ENCODE data around the gene VPS26B.

The VPS26B gene

GRCh38 chr11:134254433-134255183, 30.1 kb downstream of the VPS26B start:
- TF ChIP-seq EP300 (IDR thresholded peaks at IDR 0.05; ENCODE audit: borderline replicate concordance) (no peak), TEAD4 (IDR thresholded peaks at IDR 0.05) (no peak)

GRCh38 chr11:134257101-134257500, 32.6 kb downstream of the VPS26B start:
- no peak for TF ChIP-seq USF1 (IDR thresholded peaks at IDR 0.05)
- no peak for TF ChIP-seq RAD21 (IDR thresholded peaks at IDR 0.05; ENCODE audit: low read depth)

DNA sequence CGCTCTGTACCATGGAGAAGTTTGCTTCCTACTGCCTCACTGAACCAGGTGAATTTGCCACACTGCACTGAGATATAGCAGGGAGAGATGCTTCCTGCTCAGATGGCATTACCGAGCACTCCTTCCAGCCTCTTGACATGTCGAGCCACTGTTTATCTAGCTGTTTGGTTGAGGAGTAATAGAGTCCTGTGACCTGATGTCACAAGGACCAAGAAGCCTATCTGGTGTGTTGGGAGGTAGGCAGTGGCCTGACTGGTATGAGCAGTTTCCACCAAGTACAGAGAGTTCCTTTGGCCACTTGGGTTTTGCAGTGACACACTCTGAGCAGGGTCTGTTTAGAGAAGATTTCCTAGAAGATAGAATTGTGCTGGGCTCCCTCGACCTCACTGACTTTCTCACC, 34.1 kb downstream of the VPS26B start:
- TF ChIP-seq TAF1 (IDR thresholded peaks at IDR 0.05; ENCODE audit: low read depth) = no peak
- no peak for TF ChIP-seq TCF12 (IDR thresholded peaks at IDR 0.05; ENCODE audit: low read depth)
- TF ChIP-seq FOXM1 (IDR thresholded peaks at IDR 0.05; ENCODE audit: borderline replicate concordance, low read depth) = no peak
- TF ChIP-seq RAD21 (IDR thresholded peaks at IDR 0.05; ENCODE audit: low read depth) = no peak
- TF ChIP-seq TEAD4 (IDR thresholded peaks at IDR 0.05) = no peak
- no peak for TF ChIP-seq REST (IDR thresholded peaks at IDR 0.05; ENCODE audit: low read depth)
- TF ChIP-seq EP300 (IDR thresholded peaks at IDR 0.05; ENCODE audit: borderline replicate concordance) = no peak
- no peak for TF ChIP-seq CREB1 (IDR thresholded peaks at IDR 0.05; ENCODE audit: low read depth)
- TF ChIP-seq USF1 (IDR thresholded peaks at IDR 0.05) = no peak
- TF ChIP-seq MAX (IDR thresholded peaks at IDR 0.05) = no peak
- TF ChIP-seq CEBPB (IDR thresholded peaks at IDR 0.05) = no peak
- TF ChIP-seq ZBTB7A (IDR thresholded peaks at IDR 0.05; ENCODE audit: low read depth) = no peak
- TF ChIP-seq YY1 (IDR thresholded peaks at IDR 0.05; ENCODE audit: low read depth) = no peak
- TF ChIP-seq NFIC (IDR thresholded peaks at IDR 0.05) = no peak
- no peak for TF ChIP-seq EGR1 (IDR thresholded peaks at IDR 0.05)

DNA sequence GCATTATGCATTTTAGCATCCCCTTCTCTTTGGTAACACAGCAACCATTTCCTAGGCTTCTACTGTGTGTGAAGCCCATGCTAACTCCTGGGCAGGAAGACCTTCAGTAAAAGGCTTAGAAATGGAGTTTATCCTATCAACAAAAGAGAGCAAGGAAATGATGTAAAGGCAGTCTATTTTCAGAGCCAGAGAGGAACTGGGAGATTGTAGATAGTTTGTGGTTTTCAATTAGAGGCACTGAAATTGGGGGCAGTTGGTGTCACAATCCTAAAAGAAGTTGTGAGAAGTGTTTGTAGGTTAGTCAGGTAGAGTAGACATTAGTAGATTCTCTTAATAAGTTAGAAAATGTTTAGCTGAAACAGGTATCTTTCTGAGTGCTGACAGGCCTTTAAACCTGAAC, 36.0 kb downstream of the VPS26B start:
- TF ChIP-seq CREB1 (IDR thresholded peaks at IDR 0.05; ENCODE audit: low read depth) (no peak), MAX (IDR thresholded peaks at IDR 0.05) (no peak), USF1 (IDR thresholded peaks at IDR 0.05) (no peak), TEAD4 (IDR thresholded peaks at IDR 0.05) (no peak), CEBPB (IDR thresholded peaks at IDR 0.05) (no peak), EP300 (IDR thresholded peaks at IDR 0.05; ENCODE audit: borderline replicate concordance) (no peak), TCF12 (IDR thresholded peaks at IDR 0.05; ENCODE audit: low read depth) (no peak), YY1 (IDR thresholded peaks at IDR 0.05; ENCODE audit: low read depth) (no peak), FOXM1 (IDR thresholded peaks at IDR 0.05; ENCODE audit: borderline replicate concordance, low read depth) (no peak), REST (IDR thresholded peaks at IDR 0.05; ENCODE audit: low read depth) (no peak), RAD21 (IDR thresholded peaks at IDR 0.05; ENCODE audit: low read depth) (no peak), EGR1 (IDR thresholded peaks at IDR 0.05) (no peak), ZBTB7A (IDR thresholded peaks at IDR 0.05; ENCODE audit: low read depth) (no peak), TAF1 (IDR thresholded peaks at IDR 0.05; ENCODE audit: low read depth) (no peak), NFIC (IDR thresholded peaks at IDR 0.05) (no peak)

- TF ChIP-seq TEAD4 (IDR thresholded peaks at IDR 0.05) (no peak), NFIC (IDR thresholded peaks at IDR 0.05) (no peak), MAX (IDR thresholded peaks at IDR 0.05) (no peak), REST (IDR thresholded peaks at IDR 0.05; ENCODE audit: low read depth) (no peak), USF1 (IDR thresholded peaks at IDR 0.05) (no peak), CREB1 (IDR thresholded peaks at IDR 0.05; ENCODE audit: low read depth) (no peak), EGR1 (IDR thresholded peaks at IDR 0.05) (no peak), TCF12 (IDR thresholded peaks at IDR 0.05; ENCODE audit: low read depth) (no peak), ZBTB7A (IDR thresholded peaks at IDR 0.05; ENCODE audit: low read depth) (no peak), RAD21 (IDR thresholded peaks at IDR 0.05; ENCODE audit: low read depth) (no peak), TAF1 (IDR thresholded peaks at IDR 0.05; ENCODE audit: low read depth) (no peak), CEBPB (IDR thresholded peaks at IDR 0.05) (no peak), EP300 (IDR thresholded peaks at IDR 0.05; ENCODE audit: borderline replicate concordance) (no peak), YY1 (IDR thresholded peaks at IDR 0.05; ENCODE audit: low read depth) (no peak), FOXM1 (IDR thresholded peaks at IDR 0.05; ENCODE audit: borderline replicate concordance, low read depth) (no peak)
These were observed 36.5 kb downstream of the VPS26B start for GRCh38 chr11:134260983-134261382.

Measured in Ishikawa (cell line).